HL-60 (cell line): ENCODE data around the gene PAAF1.

Experiments
- GABPA ChIP-seq: IDR thresholded peaks from 2 replicates; pipeline ENCODE4 v1.6.1; 2012; ENCODE audit warnings: low read depth
- SPI1 ChIP-seq: IDR thresholded peaks from 2 replicates; pipeline ENCODE4 v1.6.1; 2012; ENCODE audit warnings: low read depth, mild to moderate bottlenecking, borderline replicate concordance
- TF ChIP-seq, protein P1 (sequence below): IDR thresholded peaks from 2 replicates; pipeline ENCODE4 v1.6.1; 2012; ENCODE audit warnings: low read depth; ENCODE audit not compliant: insufficient replicate concordance
- TF ChIP-seq, protein P2 (sequence below): IDR thresholded peaks from one replicate; pipeline ENCODE4 v1.5.1; 2011; ENCODE audit warnings: low read length, control low read depth, inconsistent platforms; ENCODE audit not compliant: insufficient read depth

DNA sequence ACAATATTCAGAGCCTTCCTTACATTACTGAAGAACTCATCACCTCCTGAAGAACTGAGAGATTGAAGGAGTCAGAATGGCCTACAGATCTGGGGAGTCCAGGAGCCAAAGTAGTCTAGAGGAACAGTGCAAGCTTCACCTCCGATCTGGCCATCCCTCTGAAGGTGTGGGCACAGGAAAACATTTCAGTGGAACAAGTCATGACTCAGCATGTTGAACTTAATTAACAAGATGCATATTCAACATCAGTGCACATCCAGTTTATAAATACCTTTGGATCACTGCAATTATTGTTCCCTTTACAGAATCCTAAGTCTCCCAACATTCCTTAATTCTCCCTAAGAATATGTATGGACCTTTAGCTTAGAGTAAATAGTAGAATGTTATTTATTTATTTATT lies 25.5 kb downstream of the PAAF1 start:
- TF ChIP-seq, protein P1, sequence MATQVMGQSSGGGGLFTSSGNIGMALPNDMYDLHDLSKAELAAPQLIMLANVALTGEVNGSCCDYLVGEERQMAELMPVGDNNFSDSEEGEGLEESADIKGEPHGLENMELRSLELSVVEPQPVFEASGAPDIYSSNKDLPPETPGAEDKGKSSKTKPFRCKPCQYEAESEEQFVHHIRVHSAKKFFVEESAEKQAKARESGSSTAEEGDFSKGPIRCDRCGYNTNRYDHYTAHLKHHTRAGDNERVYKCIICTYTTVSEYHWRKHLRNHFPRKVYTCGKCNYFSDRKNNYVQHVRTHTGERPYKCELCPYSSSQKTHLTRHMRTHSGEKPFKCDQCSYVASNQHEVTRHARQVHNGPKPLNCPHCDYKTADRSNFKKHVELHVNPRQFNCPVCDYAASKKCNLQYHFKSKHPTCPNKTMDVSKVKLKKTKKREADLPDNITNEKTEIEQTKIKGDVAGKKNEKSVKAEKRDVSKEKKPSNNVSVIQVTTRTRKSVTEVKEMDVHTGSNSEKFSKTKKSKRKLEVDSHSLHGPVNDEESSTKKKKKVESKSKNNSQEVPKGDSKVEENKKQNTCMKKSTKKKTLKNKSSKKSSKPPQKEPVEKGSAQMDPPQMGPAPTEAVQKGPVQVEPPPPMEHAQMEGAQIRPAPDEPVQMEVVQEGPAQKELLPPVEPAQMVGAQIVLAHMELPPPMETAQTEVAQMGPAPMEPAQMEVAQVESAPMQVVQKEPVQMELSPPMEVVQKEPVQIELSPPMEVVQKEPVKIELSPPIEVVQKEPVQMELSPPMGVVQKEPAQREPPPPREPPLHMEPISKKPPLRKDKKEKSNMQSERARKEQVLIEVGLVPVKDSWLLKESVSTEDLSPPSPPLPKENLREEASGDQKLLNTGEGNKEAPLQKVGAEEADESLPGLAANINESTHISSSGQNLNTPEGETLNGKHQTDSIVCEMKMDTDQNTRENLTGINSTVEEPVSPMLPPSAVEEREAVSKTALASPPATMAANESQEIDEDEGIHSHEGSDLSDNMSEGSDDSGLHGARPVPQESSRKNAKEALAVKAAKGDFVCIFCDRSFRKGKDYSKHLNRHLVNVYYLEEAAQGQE, result no peak
- TF ChIP-seq, protein P2, sequence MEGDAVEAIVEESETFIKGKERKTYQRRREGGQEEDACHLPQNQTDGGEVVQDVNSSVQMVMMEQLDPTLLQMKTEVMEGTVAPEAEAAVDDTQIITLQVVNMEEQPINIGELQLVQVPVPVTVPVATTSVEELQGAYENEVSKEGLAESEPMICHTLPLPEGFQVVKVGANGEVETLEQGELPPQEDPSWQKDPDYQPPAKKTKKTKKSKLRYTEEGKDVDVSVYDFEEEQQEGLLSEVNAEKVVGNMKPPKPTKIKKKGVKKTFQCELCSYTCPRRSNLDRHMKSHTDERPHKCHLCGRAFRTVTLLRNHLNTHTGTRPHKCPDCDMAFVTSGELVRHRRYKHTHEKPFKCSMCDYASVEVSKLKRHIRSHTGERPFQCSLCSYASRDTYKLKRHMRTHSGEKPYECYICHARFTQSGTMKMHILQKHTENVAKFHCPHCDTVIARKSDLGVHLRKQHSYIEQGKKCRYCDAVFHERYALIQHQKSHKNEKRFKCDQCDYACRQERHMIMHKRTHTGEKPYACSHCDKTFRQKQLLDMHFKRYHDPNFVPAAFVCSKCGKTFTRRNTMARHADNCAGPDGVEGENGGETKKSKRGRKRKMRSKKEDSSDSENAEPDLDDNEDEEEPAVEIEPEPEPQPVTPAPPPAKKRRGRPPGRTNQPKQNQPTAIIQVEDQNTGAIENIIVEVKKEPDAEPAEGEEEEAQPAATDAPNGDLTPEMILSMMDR, result no peak
- TF ChIP-seq GABPA, result no peak
- TF ChIP-seq SPI1, result no peak
